Panc1 (cell line): ENCODE data around the gene GJB4.
"Not testable (repeated sequence)": the region's sequence is repeated elsewhere in the genome, so short reads cannot be mapped to it uniquely, and the experiment has no call there.

ENCODE experiments used
- POLR2AphosphoS5 ChIP-seq: IDR thresholded peaks from 2 replicates; pipeline ENCODE4 v1.6.1; 2012; ENCODE audit warnings: mild to moderate bottlenecking, low read depth, low read length, moderate library complexity
- SIN3A ChIP-seq: IDR thresholded peaks from 2 replicates; pipeline ENCODE4 v1.6.1; 2012; ENCODE audit warnings: low read depth, mild to moderate bottlenecking, low read length, moderate library complexity, borderline replicate concordance; ENCODE audit not compliant: insufficient read depth
- TCF7L2 ChIP-seq: IDR thresholded peaks from 2 replicates; pipeline ENCODE4 v1.6.1; 2011; ENCODE audit warnings: mild to moderate bottlenecking, low read depth, low read length, inconsistent platforms
- TF ChIP-seq, protein P1 (sequence below): fragments of 450-650 bp; IDR thresholded peaks from 2 replicates; pipeline ENCODE4 v1.5.1; 2017; ENCODE audit warnings: mild to moderate bottlenecking
- TF ChIP-seq, protein P2 (sequence below), 2 experiments: IDR thresholded peaks; 2 replicates each; pipeline ENCODE4 v1.6.1; 2011 to 2012; ENCODE audit warnings: low read depth in 2 of 2, control low read depth in 1 of 2, low read length in 1 of 2, mild to moderate bottlenecking in 1 of 2, moderate library complexity in 1 of 2; ENCODE audit not compliant: insufficient read depth in 1 of 2

GRCh38 chr1:34732831-34733230 is 26.7 kb upstream of the GJB4 start:
- not testable (repeated sequence) for TF ChIP-seq SIN3A, POLR2AphosphoS5, TCF7L2
- TF ChIP-seq, protein P1, sequence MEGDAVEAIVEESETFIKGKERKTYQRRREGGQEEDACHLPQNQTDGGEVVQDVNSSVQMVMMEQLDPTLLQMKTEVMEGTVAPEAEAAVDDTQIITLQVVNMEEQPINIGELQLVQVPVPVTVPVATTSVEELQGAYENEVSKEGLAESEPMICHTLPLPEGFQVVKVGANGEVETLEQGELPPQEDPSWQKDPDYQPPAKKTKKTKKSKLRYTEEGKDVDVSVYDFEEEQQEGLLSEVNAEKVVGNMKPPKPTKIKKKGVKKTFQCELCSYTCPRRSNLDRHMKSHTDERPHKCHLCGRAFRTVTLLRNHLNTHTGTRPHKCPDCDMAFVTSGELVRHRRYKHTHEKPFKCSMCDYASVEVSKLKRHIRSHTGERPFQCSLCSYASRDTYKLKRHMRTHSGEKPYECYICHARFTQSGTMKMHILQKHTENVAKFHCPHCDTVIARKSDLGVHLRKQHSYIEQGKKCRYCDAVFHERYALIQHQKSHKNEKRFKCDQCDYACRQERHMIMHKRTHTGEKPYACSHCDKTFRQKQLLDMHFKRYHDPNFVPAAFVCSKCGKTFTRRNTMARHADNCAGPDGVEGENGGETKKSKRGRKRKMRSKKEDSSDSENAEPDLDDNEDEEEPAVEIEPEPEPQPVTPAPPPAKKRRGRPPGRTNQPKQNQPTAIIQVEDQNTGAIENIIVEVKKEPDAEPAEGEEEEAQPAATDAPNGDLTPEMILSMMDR, result not testable (repeated sequence)
- TF ChIP-seq, protein P2, sequence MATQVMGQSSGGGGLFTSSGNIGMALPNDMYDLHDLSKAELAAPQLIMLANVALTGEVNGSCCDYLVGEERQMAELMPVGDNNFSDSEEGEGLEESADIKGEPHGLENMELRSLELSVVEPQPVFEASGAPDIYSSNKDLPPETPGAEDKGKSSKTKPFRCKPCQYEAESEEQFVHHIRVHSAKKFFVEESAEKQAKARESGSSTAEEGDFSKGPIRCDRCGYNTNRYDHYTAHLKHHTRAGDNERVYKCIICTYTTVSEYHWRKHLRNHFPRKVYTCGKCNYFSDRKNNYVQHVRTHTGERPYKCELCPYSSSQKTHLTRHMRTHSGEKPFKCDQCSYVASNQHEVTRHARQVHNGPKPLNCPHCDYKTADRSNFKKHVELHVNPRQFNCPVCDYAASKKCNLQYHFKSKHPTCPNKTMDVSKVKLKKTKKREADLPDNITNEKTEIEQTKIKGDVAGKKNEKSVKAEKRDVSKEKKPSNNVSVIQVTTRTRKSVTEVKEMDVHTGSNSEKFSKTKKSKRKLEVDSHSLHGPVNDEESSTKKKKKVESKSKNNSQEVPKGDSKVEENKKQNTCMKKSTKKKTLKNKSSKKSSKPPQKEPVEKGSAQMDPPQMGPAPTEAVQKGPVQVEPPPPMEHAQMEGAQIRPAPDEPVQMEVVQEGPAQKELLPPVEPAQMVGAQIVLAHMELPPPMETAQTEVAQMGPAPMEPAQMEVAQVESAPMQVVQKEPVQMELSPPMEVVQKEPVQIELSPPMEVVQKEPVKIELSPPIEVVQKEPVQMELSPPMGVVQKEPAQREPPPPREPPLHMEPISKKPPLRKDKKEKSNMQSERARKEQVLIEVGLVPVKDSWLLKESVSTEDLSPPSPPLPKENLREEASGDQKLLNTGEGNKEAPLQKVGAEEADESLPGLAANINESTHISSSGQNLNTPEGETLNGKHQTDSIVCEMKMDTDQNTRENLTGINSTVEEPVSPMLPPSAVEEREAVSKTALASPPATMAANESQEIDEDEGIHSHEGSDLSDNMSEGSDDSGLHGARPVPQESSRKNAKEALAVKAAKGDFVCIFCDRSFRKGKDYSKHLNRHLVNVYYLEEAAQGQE (IDR thresholded peaks at IDR 0.05; ENCODE audit: insufficient read depth in 1 of 2, low read depth in 2 of 2, low read length in 1 of 2), result not testable (repeated sequence)
